ENCODE results near the gene CCBE1. TPM values are rescaled to one million over a fixed set of nuclear protein-coding genes. Genes with fewer than 3 reads are reported as not detected.

Gene CCBE1
- polyA plus RNA-seq, 1 of the 3 experiments (the other 2 are of a cell fraction) = 5.0 TPM

DNA sequence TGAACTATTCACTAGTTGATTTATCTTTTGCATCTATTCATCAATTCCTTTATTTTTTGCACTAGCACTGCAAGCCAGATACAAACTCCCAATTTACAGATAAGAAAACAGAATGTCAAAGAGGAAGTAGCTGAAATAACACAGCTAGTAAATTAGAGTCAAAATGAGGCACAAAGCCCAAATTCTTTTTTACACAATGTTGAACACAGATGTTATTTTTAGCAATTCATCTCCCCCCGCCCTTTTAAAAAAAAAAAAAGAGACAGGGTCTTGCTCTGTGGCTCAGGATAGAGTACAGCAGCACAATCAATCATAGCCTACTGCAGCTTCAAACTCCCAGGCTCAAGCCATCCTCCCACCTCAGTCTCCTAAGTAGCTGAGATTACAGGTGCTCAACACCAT, 127.8 kb downstream of the CCBE1 start:
- Histone ChIP-seq H4K20me1 (ENCODE audit: insufficient read depth) (no peaks in the 10 kb centered on the region), H3K9me3 (no peaks in the 10 kb centered on the region), H3K27me3 (ENCODE audit: insufficient read depth) (no peaks in the 10 kb centered on the region), H3K9ac (no peak overlapping the region), H3K4me3 (ENCODE audit: low read depth in 2 of 2, low read length in 1 of 2) (no peak overlapping the region), H2AFZ (ENCODE audit: low read depth) (no peak overlapping the region), H3F3A (replicated peaks; ENCODE audit: insufficient read depth) (no peaks in the 10 kb centered on the region), H3K9me2 (no peaks in the 10 kb centered on the region), H3K4me1 (ENCODE audit: control insufficient read depth in 1 of 2, insufficient read depth in 2 of 2, low read depth in 1 of 2, low read length in 1 of 2) (peaks cover 0 to 15% of the 10 kb centered on the region in 2 experiments; a peak in 2 of 4 replicates), H3K27ac (ENCODE audit: low read depth in 2 of 2, low read length in 1 of 2) (no peak overlapping the region), H3K79me2 (ENCODE audit: insufficient read depth) (no peaks in the 10 kb centered on the region), H3K4me2 (no peak overlapping the region), H3K36me3 (replicated peaks in 1 of 2; ENCODE audit: control insufficient read depth in 1 of 2, insufficient read depth in 2 of 2, low read length in 1 of 2) (no peaks in the 10 kb centered on the region)
- ChIA-PET CTCF (interaction anchor here (0.8 to 2.7 kb wide), 7 partner anchors 8 to 254 kb away, joined by 3 to 6 read pairs (median 4); no protein-coding TSS in a partner anchor), POLR2A (no interaction called here)
- WGBS (ENCODE audit: low lambda C conversion rate) = 38% methylated on average over 1 of the region's 1 CpG
- DNase-seq = no peak
- no peak for TF ChIP-seq SMC3 (IDR thresholded peaks at IDR 0.05; ENCODE audit: low read depth, low read length)
- TF ChIP-seq RXRA (IDR thresholded peaks at IDR 0.05; ENCODE audit: borderline replicate concordance, low read depth) = no peak
- TF ChIP-seq, protein P1, sequence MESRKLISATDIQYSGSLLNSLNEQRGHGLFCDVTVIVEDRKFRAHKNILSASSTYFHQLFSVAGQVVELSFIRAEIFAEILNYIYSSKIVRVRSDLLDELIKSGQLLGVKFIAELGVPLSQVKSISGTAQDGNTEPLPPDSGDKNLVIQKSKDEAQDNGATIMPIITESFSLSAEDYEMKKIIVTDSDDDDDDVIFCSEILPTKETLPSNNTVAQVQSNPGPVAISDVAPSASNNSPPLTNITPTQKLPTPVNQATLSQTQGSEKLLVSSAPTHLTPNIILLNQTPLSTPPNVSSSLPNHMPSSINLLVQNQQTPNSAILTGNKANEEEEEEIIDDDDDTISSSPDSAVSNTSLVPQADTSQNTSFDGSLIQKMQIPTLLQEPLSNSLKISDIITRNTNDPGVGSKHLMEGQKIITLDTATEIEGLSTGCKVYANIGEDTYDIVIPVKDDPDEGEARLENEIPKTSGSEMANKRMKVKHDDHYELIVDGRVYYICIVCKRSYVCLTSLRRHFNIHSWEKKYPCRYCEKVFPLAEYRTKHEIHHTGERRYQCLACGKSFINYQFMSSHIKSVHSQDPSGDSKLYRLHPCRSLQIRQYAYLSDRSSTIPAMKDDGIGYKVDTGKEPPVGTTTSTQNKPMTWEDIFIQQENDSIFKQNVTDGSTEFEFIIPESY (IDR thresholded peaks at IDR 0.05; ENCODE audit: borderline replicate concordance, low read depth) = no peak
- no peak for TF ChIP-seq FOSL2 (IDR thresholded peaks at IDR 0.05; ENCODE audit: borderline replicate concordance, low read depth)
- peak; percentile 57 for TF ChIP-seq GATA2 (CRISPR knock-in tag; IDR thresholded peaks at IDR 0.05)
- TF ChIP-seq EZH2phosphoT487 (IDR thresholded peaks at IDR 0.05; ENCODE audit: borderline replicate concordance, low read depth) = no peak
- TF ChIP-seq EP300 (IDR thresholded peaks at IDR 0.05; ENCODE audit: borderline replicate concordance in 1 of 2, low read depth in 1 of 2, low read length in 1 of 2) = peak in 1 of 2 experiments; percentile 36; a peak in 1 of 4 replicates
- peak; percentile 8; the same call in 1 of the 2 replicates for TF ChIP-seq RAD21 (IDR thresholded peaks at IDR 0.05; ENCODE audit: low read length)

- DNase-seq = no peak
- CTCF ChIA-PET = interaction anchor here (0.7 to 2.7 kb wide), 4 partner anchors 11 to 64 kb away, joined by 3 to 6 read pairs (median 3); no protein-coding TSS in a partner anchor
- no peak overlapping the region for H3K9ac ChIP-seq
These were observed 129.8 kb downstream of the CCBE1 start for GRCh38 chr18:59567431-59567830.

More at GRCh38 chr18:59567431-59567830, 129.8 kb downstream of the CCBE1 start:
- TF ChIP-seq RFX5 (IDR thresholded peaks at IDR 0.05; ENCODE audit: low read length) (no peak), GATA2 (CRISPR knock-in tag; IDR thresholded peaks at IDR 0.05) (no peak), POLR2AphosphoS5 (IDR thresholded peaks at IDR 0.05; ENCODE audit: low read depth, low read length) (no peak), RAD21 (IDR thresholded peaks at IDR 0.05; ENCODE audit: low read length) (no peak), TEAD4 (IDR thresholded peaks at IDR 0.05; ENCODE audit: borderline replicate concordance, insufficient read depth) (no peak), FOXM1 (IDR thresholded peaks at IDR 0.05; ENCODE audit: low read depth) (no peak), EP300 (IDR thresholded peaks at IDR 0.05; ENCODE audit: borderline replicate concordance in 1 of 2, low read depth in 1 of 2, low read length in 1 of 2) (no peak), YY1 (IDR thresholded peaks at IDR 0.05; ENCODE audit: low read depth) (no peak), MEF2A (IDR thresholded peaks at IDR 0.05; ENCODE audit: borderline replicate concordance, low read depth) (no peak), ELF1 (IDR thresholded peaks at IDR 0.05) (no peak), FOSL2 (IDR thresholded peaks at IDR 0.05; ENCODE audit: borderline replicate concordance, low read depth) (no peak), GABPA (IDR thresholded peaks at IDR 0.05; ENCODE audit: low read depth) (no peak), MXI1 (IDR thresholded peaks at IDR 0.05; ENCODE audit: low read depth, low read length) (no peak), EZH2phosphoT487 (IDR thresholded peaks at IDR 0.05; ENCODE audit: borderline replicate concordance, low read depth) (no peak)
- TF ChIP-seq, protein P2, sequence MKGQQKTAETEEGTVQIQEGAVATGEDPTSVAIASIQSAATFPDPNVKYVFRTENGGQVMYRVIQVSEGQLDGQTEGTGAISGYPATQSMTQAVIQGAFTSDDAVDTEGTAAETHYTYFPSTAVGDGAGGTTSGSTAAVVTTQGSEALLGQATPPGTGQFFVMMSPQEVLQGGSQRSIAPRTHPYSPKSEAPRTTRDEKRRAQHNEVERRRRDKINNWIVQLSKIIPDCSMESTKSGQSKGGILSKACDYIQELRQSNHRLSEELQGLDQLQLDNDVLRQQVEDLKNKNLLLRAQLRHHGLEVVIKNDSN (IDR thresholded peaks at IDR 0.05; ENCODE audit: borderline replicate concordance, low read depth) = no peak
- TF ChIP-seq, protein P3, sequence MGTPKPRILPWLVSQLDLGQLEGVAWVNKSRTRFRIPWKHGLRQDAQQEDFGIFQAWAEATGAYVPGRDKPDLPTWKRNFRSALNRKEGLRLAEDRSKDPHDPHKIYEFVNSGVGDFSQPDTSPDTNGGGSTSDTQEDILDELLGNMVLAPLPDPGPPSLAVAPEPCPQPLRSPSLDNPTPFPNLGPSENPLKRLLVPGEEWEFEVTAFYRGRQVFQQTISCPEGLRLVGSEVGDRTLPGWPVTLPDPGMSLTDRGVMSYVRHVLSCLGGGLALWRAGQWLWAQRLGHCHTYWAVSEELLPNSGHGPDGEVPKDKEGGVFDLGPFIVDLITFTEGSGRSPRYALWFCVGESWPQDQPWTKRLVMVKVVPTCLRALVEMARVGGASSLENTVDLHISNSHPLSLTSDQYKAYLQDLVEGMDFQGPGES (IDR thresholded peaks at IDR 0.05; ENCODE audit: low read depth, low read length) = no peak
- TF ChIP-seq, protein P4, sequence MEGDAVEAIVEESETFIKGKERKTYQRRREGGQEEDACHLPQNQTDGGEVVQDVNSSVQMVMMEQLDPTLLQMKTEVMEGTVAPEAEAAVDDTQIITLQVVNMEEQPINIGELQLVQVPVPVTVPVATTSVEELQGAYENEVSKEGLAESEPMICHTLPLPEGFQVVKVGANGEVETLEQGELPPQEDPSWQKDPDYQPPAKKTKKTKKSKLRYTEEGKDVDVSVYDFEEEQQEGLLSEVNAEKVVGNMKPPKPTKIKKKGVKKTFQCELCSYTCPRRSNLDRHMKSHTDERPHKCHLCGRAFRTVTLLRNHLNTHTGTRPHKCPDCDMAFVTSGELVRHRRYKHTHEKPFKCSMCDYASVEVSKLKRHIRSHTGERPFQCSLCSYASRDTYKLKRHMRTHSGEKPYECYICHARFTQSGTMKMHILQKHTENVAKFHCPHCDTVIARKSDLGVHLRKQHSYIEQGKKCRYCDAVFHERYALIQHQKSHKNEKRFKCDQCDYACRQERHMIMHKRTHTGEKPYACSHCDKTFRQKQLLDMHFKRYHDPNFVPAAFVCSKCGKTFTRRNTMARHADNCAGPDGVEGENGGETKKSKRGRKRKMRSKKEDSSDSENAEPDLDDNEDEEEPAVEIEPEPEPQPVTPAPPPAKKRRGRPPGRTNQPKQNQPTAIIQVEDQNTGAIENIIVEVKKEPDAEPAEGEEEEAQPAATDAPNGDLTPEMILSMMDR (IDR thresholded peaks at IDR 0.05) = no peak
- no peak overlapping the region for H3K4me3 ChIP-seq (ENCODE audit: low read depth in 2 of 2, low read length in 1 of 2)
- no peaks in the 10 kb centered on the region for H3K9me3 ChIP-seq
- no peaks in the 10 kb centered on the region for H3F3A ChIP-seq (replicated peaks; ENCODE audit: insufficient read depth)
- no peaks in the 10 kb centered on the region for H3K36me3 ChIP-seq (replicated peaks in 1 of 2; ENCODE audit: control insufficient read depth in 1 of 2, insufficient read depth in 2 of 2, low read length in 1 of 2)
- H4K20me1 ChIP-seq (ENCODE audit: insufficient read depth) = no peaks in the 10 kb centered on the region
- no peak overlapping the region for H2AFZ ChIP-seq (ENCODE audit: low read depth)
- no peaks in the 10 kb centered on the region for H3K79me2 ChIP-seq (ENCODE audit: insufficient read depth)
- H3K9me2 ChIP-seq = no peaks in the 10 kb centered on the region
- peaks cover 0 to 28% of the 10 kb centered on the region in 2 experiments; a peak in 2 of 4 replicates for H3K4me1 ChIP-seq (ENCODE audit: control insufficient read depth in 1 of 2, insufficient read depth in 2 of 2, low read depth in 1 of 2, low read length in 1 of 2)
- WGBS (ENCODE audit: low lambda C conversion rate) = 87% methylated on average over 6 of the region's 6 CpGs
- POLR2A ChIA-PET = no interaction called here
- no peak overlapping the region for H3K4me2 ChIP-seq
- H3K27me3 ChIP-seq (ENCODE audit: insufficient read depth) = no peaks in the 10 kb centered on the region
- H3K27ac ChIP-seq (ENCODE audit: low read depth in 2 of 2, low read length in 1 of 2) = no peak overlapping the region
